ENCODE results near the gene KLF17.

KLF17 gene

GRCh38 chr1:44077421-44077820, 41.2 kb upstream of the KLF17 start:
- in situ Hi-C loops (cut with HindIII; ENCODE audit: low sequenced_read_pairs): no loop called here
- TF ChIP-seq CTCF (IDR thresholded peaks at IDR 0.05; ENCODE audit: low read depth, low read length, missing control alignments): no peak
- H3K4me3 ChIP-seq (ENCODE audit: low read depth, low read length): no peak overlapping the region
- no peak for DNase-seq (ENCODE audit: low read depth)

GRCh38 chr1:44078104-44078503, 40.5 kb upstream of the KLF17 start:
- in situ Hi-C loops (cut with HindIII; ENCODE audit: low sequenced_read_pairs): no loop called here
- no peak for DNase-seq (ENCODE audit: low read depth)
- no peak for TF ChIP-seq CTCF (IDR thresholded peaks at IDR 0.05; ENCODE audit: low read depth, low read length, missing control alignments)
- H3K4me3 ChIP-seq (ENCODE audit: low read depth, low read length): no peak overlapping the region

GRCh38 chr1:44079566-44079965, 39.1 kb upstream of the KLF17 start:
- no peak for DNase-seq (ENCODE audit: low read depth)
- no peak for TF ChIP-seq CTCF (IDR thresholded peaks at IDR 0.05; ENCODE audit: low read depth, low read length, missing control alignments)
- no peak overlapping the region for H3K4me3 ChIP-seq (ENCODE audit: low read depth, low read length)
- in situ Hi-C loops (cut with HindIII; ENCODE audit: low sequenced_read_pairs): no loop called here

- H3K4me3 ChIP-seq (ENCODE audit: low read depth, low read length): no peak overlapping the region
- TF ChIP-seq CTCF (IDR thresholded peaks at IDR 0.05; ENCODE audit: low read depth, low read length, missing control alignments): no peak
- peak; percentile 43 for DNase-seq (ENCODE audit: low read depth)
- in situ Hi-C loops (cut with HindIII; ENCODE audit: low sequenced_read_pairs): no loop called here
Measured at GRCh38 chr1:44084998-44085675, 33.5 kb upstream of the KLF17 start.

GRCh38 chr1:44086692-44087474, 31.7 kb upstream of the KLF17 start:
- H3K4me3 ChIP-seq (ENCODE audit: low read depth, low read length): no peak overlapping the region
- in situ Hi-C loops (cut with HindIII; ENCODE audit: low sequenced_read_pairs): no loop called here
- TF ChIP-seq CTCF (IDR thresholded peaks at IDR 0.05; ENCODE audit: low read depth, low read length, missing control alignments): no peak
- DNase-seq (ENCODE audit: low read depth): no peak

- no peak overlapping the region for H3K4me3 ChIP-seq (ENCODE audit: low read depth, low read length)
- peak; percentile 8 for DNase-seq (ENCODE audit: low read depth)
- in situ Hi-C loops (cut with HindIII; ENCODE audit: low sequenced_read_pairs): no loop called here
- no peak for TF ChIP-seq CTCF (IDR thresholded peaks at IDR 0.05; ENCODE audit: low read depth, low read length, missing control alignments)
Measured at GRCh38 chr1:44089371-44090048, 29.1 kb upstream of the KLF17 start.

Measured in astrocyte of the cerebellum (primary cell).